K562 (cell line): Measurements from ENCODE around the gene TNNT1. TPM values are rescaled to one million over a fixed set of nuclear protein-coding genes. Genes with fewer than 3 reads are reported as not detected.

ENCODE experiments used
- BCL6 ChIP-seq: fragments of 250-450 bp; sonication (Bioruptor Pico); IDR thresholded peaks from 2 replicates; pipeline ENCODE4 v1.4.0; 2020
- BRD4 ChIP-seq: fragments of 200-600 bp; sonication (generic); IDR thresholded peaks from 2 replicates; pipeline ENCODE4 v1.6.1; 2017; ENCODE audit warnings: inconsistent platforms
- ELK1 ChIP-seq: sonication (generic); formaldehyde crosslinking; IDR thresholded peaks from 2 replicates; pipeline ENCODE4 v1.8.1; 2022; ENCODE audit warnings: missing genetic modification reagents
- FOXJ2 ChIP-seq: fragments of 200-800 bp; sonication (Bioruptor generic); IDR thresholded peaks from 2 replicates; pipeline ENCODE4 v1.6.1; 2016; ENCODE audit warnings: missing genetic modification characterization, missing compliant biosample characterization
- HDAC3 ChIP-seq: fragments of 450-650 bp; IDR thresholded peaks from 2 replicates; pipeline ENCODE4 v1.6.1; 2018; ENCODE audit warnings: borderline replicate concordance, mild to moderate bottlenecking, moderate library complexity; ENCODE audit not compliant: partially characterized antibody
- ZBTB34 ChIP-seq: fragments of 250-450 bp; sonication (Bioruptor Pico); IDR thresholded peaks from 2 replicates; pipeline ENCODE4 v1.8.0; 2021; ENCODE audit warnings: mild to moderate bottlenecking, moderate library complexity
- ZBTB5 ChIP-seq: fragments of 450-650 bp; IDR thresholded peaks from 2 replicates; pipeline ENCODE4 v1.6.1; 2017; ENCODE audit warnings: antibody characterized with exemption
- ZNF146 ChIP-seq: IDR thresholded peaks from one replicate; pipeline ENCODE4 v1.6.1; 2018; ENCODE audit warnings: missing compliant biosample characterization; ENCODE audit not compliant: unreplicated experiment
- ZNF655 ChIP-seq: fragments of 250-450 bp; sonication (Bioruptor Pico); IDR thresholded peaks from 2 replicates; pipeline ENCODE4 v1.5.0; 2021
- polyA plus RNA-seq, 8 experiments: library from polyadenylated mRNA; depleted of rRNA in 4 of 8; stranded (reverse) in 5 of 8; unstranded in 3 of 8; fragments of >200 nt; fragmentation: Nextera tagmentation in 2 of 8; fragmentation: Illumina TruSeq in 1 of 8; extraction: Ambion mirVana in 2 of 8; extraction: Trizol in 1 of 8; gene quantifications; 2 replicates each; pipeline versions ENCODE4 v1.2.1 to v1.2.3, GENCODE V29; 2011 to 2014; ENCODE audit warnings: inconsistent platforms in 1 of 8, missing spikeins in 1 of 8
- total RNA-seq, 7 experiments: library from RNA; depleted of rRNA in 6 of 7; stranded (reverse); fragments of >200 nt in 6 of 7; fragmentation: Illumina TruSeq in 2 of 7; extraction: Trizol in 2 of 7; gene quantifications; 2 replicates each; pipeline versions ENCODE4 v1.2.1 to v1.2.3, GENCODE V29; 2011 to 2021; ENCODE audit warnings: low replicate concordance in 1 of 7
- TF ChIP-seq, protein P1 (sequence below), 3 experiments: fragments of 200-800 bp in 1 of 3; sonication (Bioruptor generic) in 1 of 3; sonication (generic) in 1 of 3; formaldehyde crosslinking in 1 of 3; IDR thresholded peaks; 2 replicates each; pipeline versions ENCODE4 v1.6.1 to v1.8.0; 2016 to 2022; ENCODE audit warnings: mild to moderate bottlenecking in 2 of 3, missing compliant biosample characterization in 2 of 3, missing genetic modification characterization in 2 of 3, missing genetic modification reagents in 1 of 3

TNNT1 gene
- total and polyA plus RNA-seq, 9 of the 15 experiments (the other 6 are each of a cell fraction or from before 2014, with no cell fraction given), result 31.8 to 390 (median 227) TPM

- no peak for TF ChIP-seq ELK1
- TF ChIP-seq ZBTB34 (CRISPR knock-in tag), result no peak
- TF ChIP-seq HDAC3, result no peak
- TF ChIP-seq FOXJ2 (tag), result 0 out of 2 replicates have a peak, but pooled peaks have one; percentile 20
- no peak for TF ChIP-seq ZNF655 (CRISPR knock-in tag)
- TF ChIP-seq, protein P1, sequence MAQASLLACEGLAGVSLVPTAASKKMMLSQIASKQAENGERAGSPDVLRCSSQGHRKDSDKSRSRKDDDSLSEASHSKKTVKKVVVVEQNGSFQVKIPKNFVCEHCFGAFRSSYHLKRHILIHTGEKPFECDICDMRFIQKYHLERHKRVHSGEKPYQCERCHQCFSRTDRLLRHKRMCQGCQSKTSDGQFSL (CRISPR knock-in tag; IDR thresholded peaks at IDR 0.05), result 0 out of 2 replicates have a peak, but pooled peaks have one; percentile 55
- TF ChIP-seq, protein P1 (tag; IDR thresholded peaks at IDR 0.05), result no peak
- no peak for TF ChIP-seq BRD4
- no peak for TF ChIP-seq ZBTB5
- TF ChIP-seq ZNF146, result no peak
- TF ChIP-seq BCL6 (CRISPR knock-in tag), result no peak
Measured at GRCh38 chr19:55179606-55180484, 30.8 kb upstream of the TNNT1 start, which contains the start of gene SYT5 (continued).
